Naive B cell (primary cell): ENCODE measurements around the gene DOCK4. TPM values are rescaled to one million over a fixed set of nuclear protein-coding genes. Genes with fewer than 3 reads are reported as not detected.
"Not testable (repeated sequence)": the region's sequence is repeated elsewhere in the genome, so short reads cannot be mapped to it uniquely, and the experiment has no call there.

ENCODE experiments used
- ATAC-seq, 2 donors: fragments of 150-1000 bp; cut with Tn5 transposase; 2 replicates each; pipeline ENCODE4 v1.10.0; 2021; ENCODE audit warnings: low read depth in 2 of 2, mild to moderate bottlenecking in 2 of 2, moderate library complexity in 2 of 2
- DNase-seq: peaks from one replicate; pipeline ENCODE4 v3.0.0; 2022
- H3K27ac Mint-ChIP-seq, 6 donors: one replicate each; pipeline ENCODE4 v1.8.0; 2020 to 2022; ENCODE audit warnings: mild to moderate bottlenecking in 6 of 6, mixed read lengths in 6 of 6, moderate library complexity in 5 of 6, inconsistent platforms in 2 of 6
- H3K27me3 Mint-ChIP-seq, 3 donors: one replicate each; pipeline ENCODE4 v1.8.0; 2021 to 2022; ENCODE audit warnings: mixed read lengths in 3 of 3, mild to moderate bottlenecking in 1 of 3
- H3K36me3 Mint-ChIP-seq, 2 donors: one replicate each; pipeline ENCODE4 v1.8.0; 2020 to 2022; ENCODE audit warnings: mixed read lengths in 2 of 2, inconsistent platforms in 1 of 2, mild to moderate bottlenecking in 1 of 2
- H3K4me1 Mint-ChIP-seq, 3 donors: one replicate each; pipeline ENCODE4 v1.8.0; 2020 to 2022; ENCODE audit warnings: mixed read lengths in 3 of 3, inconsistent platforms in 1 of 3, mild to moderate bottlenecking in 1 of 3, moderate library complexity in 1 of 3
- H3K4me3 Mint-ChIP-seq, 8 donors: one replicate each; pipeline ENCODE4 v1.8.0; 2020 to 2022; ENCODE audit warnings: mild to moderate bottlenecking in 8 of 8, mixed read lengths in 8 of 8, moderate library complexity in 8 of 8, inconsistent platforms in 2 of 8
- H3K9me3 Mint-ChIP-seq, 7 donors: one replicate each; pipeline ENCODE4 v1.8.0; 2020 to 2022; ENCODE audit warnings: mixed read lengths in 7 of 7, mild to moderate bottlenecking in 5 of 7, inconsistent platforms in 2 of 7, moderate library complexity in 1 of 7
- polyA plus RNA-seq, 6 donors: library from polyadenylated mRNA; unstranded; fragments of 300-500 nt; fragmentation: Illumina TruSeq; gene quantifications; one replicate each; pipeline ENCODE4 v1.2.3, GENCODE V29; 2021; ENCODE audit warnings: low read depth in 6 of 6

DOCK4 gene
- polyA plus RNA-seq, 6 donors from 2014 or later = 0.16 to 0.55 (median 0.28) TPM; not detected in 3

- Mint-ChIP-seq H3K4me3 (no peak overlapping the region), H3K4me1 (no peaks in the 10 kb centered on the region), H3K9me3 (peaks cover 0 to 2% (median 0%) of the 10 kb centered on the region in 7 donors), H3K27ac (no peak overlapping the region), H3K36me3 (no peaks in the 10 kb centered on the region), H3K27me3 (no peaks in the 10 kb centered on the region)
- no peak for ATAC-seq
- DNase-seq = no peak
Observed at GRCh38 chr7:111933609-111934008, 272.6 kb downstream of the DOCK4 start.

GRCh38 chr7:111931958-111932357 is 274.2 kb downstream of the DOCK4 start:
- H3K4me3 Mint-ChIP-seq = no peak overlapping the region

DNA sequence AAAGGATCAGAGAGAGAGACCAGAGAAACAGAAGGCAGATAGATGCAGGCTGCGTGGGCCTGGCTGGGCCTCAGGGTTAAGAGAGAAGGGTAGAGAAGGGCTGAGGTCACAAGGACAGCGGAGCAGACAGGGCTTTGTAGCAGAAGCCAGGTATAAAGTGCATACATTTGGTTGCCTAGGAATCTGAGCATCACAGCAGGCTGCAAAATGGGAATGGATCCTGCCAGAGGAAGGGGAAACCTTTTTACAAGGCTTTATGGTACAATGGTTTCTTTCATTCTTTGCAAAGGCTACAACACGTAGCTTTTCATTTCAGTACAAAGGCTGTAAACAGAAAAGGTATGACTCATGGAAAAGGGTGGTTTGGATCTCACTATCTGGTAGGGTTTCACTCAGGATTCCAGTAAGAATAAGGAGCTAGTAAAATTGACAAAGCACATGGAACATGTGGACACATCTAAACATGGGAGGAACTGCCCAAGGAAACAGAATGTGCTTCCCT is 275.1 kb downstream of the DOCK4 start:
- DNase-seq (no peak), ATAC-seq (no peak)
- H3K4me3 Mint-ChIP-seq = no peak overlapping the region
- H3K4me1 Mint-ChIP-seq = no peaks in the 10 kb centered on the region
- no peaks in the 10 kb centered on the region for H3K36me3 Mint-ChIP-seq
- H3K27ac Mint-ChIP-seq = no peak overlapping the region
- H3K9me3 Mint-ChIP-seq = no peaks in the 10 kb centered on the region
- no peaks in the 10 kb centered on the region for H3K27me3 Mint-ChIP-seq

More at GRCh38 chr7:111931958-111932357, 274.2 kb downstream of the DOCK4 start:
- Mint-ChIP-seq H3K27ac (no peak overlapping the region), H3K36me3 (no peaks in the 10 kb centered on the region), H3K4me1 (no peaks in the 10 kb centered on the region), H3K27me3 (no peaks in the 10 kb centered on the region), H3K9me3 (no peaks in the 10 kb centered on the region)
- no peak for ATAC-seq
- DNase-seq = no peak

- Mint-ChIP-seq H3K27ac (no peak overlapping the region), H3K4me3 (no peak overlapping the region), H3K9me3 (no peaks in the 10 kb centered on the region), H3K36me3 (no peaks in the 10 kb centered on the region), H3K27me3 (no peaks in the 10 kb centered on the region), H3K4me1 (no peaks in the 10 kb centered on the region)
- no peak for ATAC-seq
- no peak for DNase-seq
Observed at GRCh38 chr7:111929264-111929663, 276.9 kb downstream of the DOCK4 start.

GRCh38 chr7:111927353-111928019 is 278.7 kb downstream of the DOCK4 start:
- Mint-ChIP-seq H3K9me3 (peaks cover 0 to 5% (median 0%) of the 10 kb centered on the region in 7 donors), H3K27me3 (no peaks in the 10 kb centered on the region), H3K4me3 (no peak overlapping the region), H3K4me1 (no peaks in the 10 kb centered on the region), H3K36me3 (no peaks in the 10 kb centered on the region), H3K27ac (no peak overlapping the region)
- ATAC-seq (no peak), DNase-seq (no peak)

- H3K4me3 Mint-ChIP-seq = no peak overlapping the region
- H3K4me1 Mint-ChIP-seq = no peaks in the 10 kb centered on the region
- DNase-seq = no peak
- no peaks in the 10 kb centered on the region for H3K36me3 Mint-ChIP-seq
- peaks cover 5 to 12% (median 9%) of the 10 kb centered on the region in 3 donors for H3K27me3 Mint-ChIP-seq
- peaks cover 0 to 5% (median 0%) of the 10 kb centered on the region in 7 donors for H3K9me3 Mint-ChIP-seq
- no peak overlapping the region for H3K27ac Mint-ChIP-seq
- ATAC-seq = no peak
Observed at GRCh38 chr7:111920329-111920728, 285.9 kb downstream of the DOCK4 start.

DNA sequence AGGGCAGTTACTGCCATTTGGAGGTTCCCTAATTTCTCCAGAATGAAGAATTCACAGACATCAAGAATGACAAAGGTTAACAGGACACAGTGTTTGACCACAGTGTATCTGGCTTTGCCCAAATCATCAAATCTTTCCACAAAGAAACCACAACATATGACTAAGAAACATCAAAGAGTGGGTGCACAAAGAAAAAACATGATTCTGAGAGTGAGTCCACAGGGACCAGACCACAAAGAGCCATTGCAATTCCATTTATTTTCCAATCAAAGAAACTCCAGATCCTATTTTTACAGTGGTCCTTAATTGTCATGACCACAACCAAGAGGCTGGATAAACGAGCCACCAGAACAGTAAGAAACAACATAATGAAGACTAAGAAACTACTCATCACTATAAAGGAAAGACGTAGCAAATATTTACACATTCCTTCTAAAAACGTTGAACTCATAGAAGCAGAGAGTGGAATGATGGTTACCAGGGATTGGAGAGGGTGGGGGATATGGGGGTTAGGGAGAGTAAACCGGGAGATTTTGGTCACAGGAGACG is 286.5 kb downstream of the DOCK4 start:
- H3K27me3 Mint-ChIP-seq = peaks cover 5 to 12% (median 11%) of the 10 kb centered on the region in 3 donors
- no peak overlapping the region for H3K27ac Mint-ChIP-seq
- ATAC-seq = no peak

DNA sequence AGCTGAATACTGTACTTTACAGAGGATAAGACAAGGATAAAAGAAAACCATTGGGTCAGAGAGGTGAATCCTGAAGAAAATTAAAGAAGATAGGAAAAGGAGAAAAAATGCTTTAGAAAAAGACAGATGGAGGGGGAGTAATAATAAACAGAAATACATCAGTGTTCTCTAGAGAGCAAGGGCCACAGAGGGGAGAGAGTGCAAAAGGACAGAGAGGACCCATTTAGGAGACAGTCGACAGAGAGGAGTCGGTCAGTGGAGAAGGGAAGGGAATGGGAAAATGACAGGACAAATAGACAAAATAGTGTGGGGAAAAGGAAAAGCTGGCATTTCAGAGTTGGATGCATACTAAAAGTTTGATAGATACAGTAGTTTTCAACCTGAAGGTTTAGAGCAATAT is 287.0 kb downstream of the DOCK4 start:
- H3K4me1 Mint-ChIP-seq = no peaks in the 10 kb centered on the region
- H3K9me3 Mint-ChIP-seq = peaks cover 0 to 8% (median 0%) of the 10 kb centered on the region in 7 donors
- no peak overlapping the region for H3K4me3 Mint-ChIP-seq
- no peaks in the 10 kb centered on the region for H3K36me3 Mint-ChIP-seq
- H3K27me3 Mint-ChIP-seq = peaks cover 5 to 16% (median 15%) of the 10 kb centered on the region in 3 donors
- H3K27ac Mint-ChIP-seq = no peak overlapping the region
- no peak for ATAC-seq
- DNase-seq = no peak

More for the DNA sequence above, 286.5 kb downstream of the DOCK4 start:
- no peaks in the 10 kb centered on the region for H3K36me3 Mint-ChIP-seq
- no peak overlapping the region for H3K4me3 Mint-ChIP-seq
- DNase-seq = no peak
- peaks cover 0 to 5% (median 0%) of the 10 kb centered on the region in 7 donors for H3K9me3 Mint-ChIP-seq
- no peaks in the 10 kb centered on the region for H3K4me1 Mint-ChIP-seq

GRCh38 chr7:111918461-111918860 is 287.7 kb downstream of the DOCK4 start:
- no peaks in the 10 kb centered on the region for H3K4me1 Mint-ChIP-seq
- H3K27ac Mint-ChIP-seq = no peak overlapping the region
- H3K36me3 Mint-ChIP-seq = no peaks in the 10 kb centered on the region
- peaks cover 0 to 7% (median 0%) of the 10 kb centered on the region in 7 donors for H3K9me3 Mint-ChIP-seq
- H3K27me3 Mint-ChIP-seq = peaks cover 5 to 18% (median 16%) of the 10 kb centered on the region in 3 donors
- DNase-seq = no peak
- H3K4me3 Mint-ChIP-seq = no peak overlapping the region
- no peak for ATAC-seq

- H3K9me3 Mint-ChIP-seq, H3K4me3 Mint-ChIP-seq, H3K36me3 Mint-ChIP-seq, H3K27ac Mint-ChIP-seq, DNase-seq, H3K4me1 Mint-ChIP-seq, ATAC-seq: not testable (repeated sequence)
- H3K27me3 Mint-ChIP-seq = peaks cover 5 to 18% (median 16%) of the 10 kb centered on the region in 3 donors
Observed at GRCh38 chr7:111917404-111917803, 288.8 kb downstream of the DOCK4 start.

- peaks cover 5 to 15% (median 10%) of the 10 kb centered on the region in 3 donors for H3K27me3 Mint-ChIP-seq
- H3K4me1 Mint-ChIP-seq = no peaks in the 10 kb centered on the region
- no peak overlapping the region for H3K4me3 Mint-ChIP-seq
- no peak overlapping the region for H3K27ac Mint-ChIP-seq
- no peak for ATAC-seq
- no peak for DNase-seq
- H3K9me3 Mint-ChIP-seq = peaks cover 0 to 5% (median 0%) of the 10 kb centered on the region in 7 donors
- H3K36me3 Mint-ChIP-seq = no peaks in the 10 kb centered on the region
Observed at GRCh38 chr7:111914291-111914690, 291.9 kb downstream of the DOCK4 start.

DNA sequence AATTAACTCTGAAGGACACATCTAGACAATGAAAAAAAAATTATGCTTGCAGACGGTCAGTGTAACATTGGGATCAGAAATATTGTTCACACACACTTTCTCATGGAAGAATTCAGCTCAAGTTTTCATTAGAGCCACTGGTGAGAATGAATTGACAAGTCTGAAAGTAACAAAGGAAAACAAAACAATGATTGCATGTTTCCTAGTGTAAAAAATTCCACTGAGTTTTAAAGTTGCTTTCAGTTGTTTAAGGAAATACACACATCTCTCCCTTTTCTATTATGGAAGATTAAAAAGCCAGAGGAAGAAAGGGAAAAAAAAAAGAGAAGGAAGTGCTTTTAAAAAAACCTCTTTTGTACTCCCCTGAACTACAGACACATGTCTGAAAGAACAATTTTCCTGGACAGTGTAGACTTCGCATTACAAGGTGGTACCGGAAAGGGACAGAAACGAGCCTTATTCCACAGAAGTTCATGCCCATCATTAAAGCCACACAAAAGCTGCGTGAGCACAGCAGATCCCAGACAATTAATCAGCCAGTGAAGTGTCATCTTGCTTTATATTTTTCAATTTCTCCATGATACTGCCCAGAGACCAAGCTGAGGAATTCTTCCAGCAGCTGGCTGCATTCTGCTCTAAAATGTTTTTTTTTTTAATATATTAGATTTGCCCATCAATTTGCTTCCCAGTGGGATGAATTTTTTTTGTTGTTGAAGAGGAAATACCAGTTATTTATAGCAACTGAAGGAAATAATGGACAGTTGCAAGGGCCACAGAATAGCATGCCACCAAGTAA is 294.8 kb downstream of the DOCK4 start:
- H3K27me3 Mint-ChIP-seq = peaks cover 0 to 9% (median 5%) of the 10 kb centered on the region in 3 donors
- DNase-seq = no peak
- H3K9me3 Mint-ChIP-seq = peaks cover 0 to 10% (median 0%) of the 10 kb centered on the region in 7 donors

GRCh38 chr7:111910656-111911055 is 295.5 kb downstream of the DOCK4 start:
- peaks cover 0 to 9% (median 5%) of the 10 kb centered on the region in 3 donors for H3K27me3 Mint-ChIP-seq
- H3K9me3 Mint-ChIP-seq = peaks cover 0 to 11% (median 0%) of the 10 kb centered on the region in 7 donors
- no peak for ATAC-seq
- no peak overlapping the region for H3K4me3 Mint-ChIP-seq
- no peak overlapping the region for H3K27ac Mint-ChIP-seq
- no peaks in the 10 kb centered on the region for H3K4me1 Mint-ChIP-seq
- DNase-seq = no peak
- H3K36me3 Mint-ChIP-seq = no peaks in the 10 kb centered on the region

More for the DNA sequence above, 294.8 kb downstream of the DOCK4 start:
- H3K4me3 Mint-ChIP-seq = no peak overlapping the region
- no peaks in the 10 kb centered on the region for H3K4me1 Mint-ChIP-seq
- no peaks in the 10 kb centered on the region for H3K36me3 Mint-ChIP-seq
- no peak overlapping the region for H3K27ac Mint-ChIP-seq
- no peak for ATAC-seq
